ENCODE measurements around the gene LRCH1.

GRCh38 chr13:46598140-46598819 is 45.3 kb downstream of the LRCH1 start:
- TF ChIP-seq CTCF (optimal IDR thresholded peaks at IDR 0.05 in 1 of 3, IDR thresholded peaks at IDR 0.05 in 1 of 3, conservative IDR thresholded peaks at IDR 0.05 in 1 of 3; ENCODE audit: extremely low read depth in 1 of 3, insufficient read depth in 2 of 3, low read length in 3 of 3) (no peak), EZH2 (IDR thresholded peaks at IDR 0.05; ENCODE audit: low read length) (no peak)
